ENCODE measurements around the gene RALGAPA2. TPM values are rescaled to one million over a fixed set of nuclear protein-coding genes. Genes with fewer than 3 reads are reported as not detected.

The RALGAPA2 gene
- total RNA-seq, 1 experiment from 2014 or later = 9.8 TPM

DNA sequence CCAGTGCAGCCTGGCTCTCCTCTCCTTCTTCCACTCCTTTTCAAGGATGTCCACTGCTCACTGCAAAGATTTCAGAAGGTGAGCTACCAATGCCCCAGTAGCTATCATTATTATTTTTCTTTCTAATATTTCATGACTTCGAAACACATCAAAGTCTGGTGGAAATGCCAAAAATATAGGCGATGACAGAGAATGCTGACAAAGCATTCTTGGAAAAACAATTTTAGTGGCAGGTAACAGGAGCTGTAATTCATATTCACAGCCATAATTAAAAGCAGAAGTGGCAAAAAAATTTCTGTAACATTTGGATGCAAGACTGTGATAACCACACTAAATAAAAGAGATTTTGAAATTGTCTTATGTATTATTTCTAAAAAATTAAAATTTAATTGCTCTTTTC lies 133.6 kb downstream of the RALGAPA2 start:
- no peak overlapping the region for H3K4me3 ChIP-seq (ENCODE audit: low read length)
- no peaks in the 10 kb centered on the region for H4K20me1 ChIP-seq (ENCODE audit: low read length)
- CTCF ChIA-PET = no interaction called here
- no TSS peak for BruUV-seq (replicated peaks)
- no peaks in the 10 kb centered on the region for H3K4me1 ChIP-seq (ENCODE audit: insufficient read depth, low read length)
- no peak overlapping the region for H2AFZ ChIP-seq (ENCODE audit: low read length)
- TF ChIP-seq EZH2 (IDR thresholded peaks at IDR 0.05; ENCODE audit: low read length, unreplicated experiment) = no peak
- TF ChIP-seq, protein P1, sequence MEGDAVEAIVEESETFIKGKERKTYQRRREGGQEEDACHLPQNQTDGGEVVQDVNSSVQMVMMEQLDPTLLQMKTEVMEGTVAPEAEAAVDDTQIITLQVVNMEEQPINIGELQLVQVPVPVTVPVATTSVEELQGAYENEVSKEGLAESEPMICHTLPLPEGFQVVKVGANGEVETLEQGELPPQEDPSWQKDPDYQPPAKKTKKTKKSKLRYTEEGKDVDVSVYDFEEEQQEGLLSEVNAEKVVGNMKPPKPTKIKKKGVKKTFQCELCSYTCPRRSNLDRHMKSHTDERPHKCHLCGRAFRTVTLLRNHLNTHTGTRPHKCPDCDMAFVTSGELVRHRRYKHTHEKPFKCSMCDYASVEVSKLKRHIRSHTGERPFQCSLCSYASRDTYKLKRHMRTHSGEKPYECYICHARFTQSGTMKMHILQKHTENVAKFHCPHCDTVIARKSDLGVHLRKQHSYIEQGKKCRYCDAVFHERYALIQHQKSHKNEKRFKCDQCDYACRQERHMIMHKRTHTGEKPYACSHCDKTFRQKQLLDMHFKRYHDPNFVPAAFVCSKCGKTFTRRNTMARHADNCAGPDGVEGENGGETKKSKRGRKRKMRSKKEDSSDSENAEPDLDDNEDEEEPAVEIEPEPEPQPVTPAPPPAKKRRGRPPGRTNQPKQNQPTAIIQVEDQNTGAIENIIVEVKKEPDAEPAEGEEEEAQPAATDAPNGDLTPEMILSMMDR (conservative IDR thresholded peaks at IDR 0.05; ENCODE audit: low read depth, low read length) = no peak
- TF ChIP-seq EZH2phosphoT487 (IDR thresholded peaks at IDR 0.05; ENCODE audit: borderline replicate concordance, low read length) = no peak
- no peaks in the 10 kb centered on the region for H3K79me2 ChIP-seq (ENCODE audit: low read length)
- POLR2A ChIA-PET (ENCODE audit: unreplicated experiment) = no interaction called here
- intact Hi-C loops (cut with micrococcal nuclease) = no loop called here
- no peak for ATAC-seq
- H3K9ac ChIP-seq (ENCODE audit: low read length) = no peak overlapping the region
- no peaks in the 10 kb centered on the region for H3K27me3 ChIP-seq (ENCODE audit: low read length)
- H3F3A ChIP-seq (ENCODE audit: low read length, unreplicated experiment) = no peaks in the 10 kb centered on the region
- peaks cover 2% of the 10 kb centered on the region; the same call in 1 of the 2 replicates for H3K36me3 ChIP-seq (ENCODE audit: low read depth, low read length)
- H3K9me3 ChIP-seq (ENCODE audit: low read length) = no peaks in the 10 kb centered on the region
- no peak for DNase-seq
- H3K9me2 ChIP-seq (replicated peaks; ENCODE audit: low read length) = no peaks in the 10 kb centered on the region
- no peak overlapping the region for H3K4me2 ChIP-seq (ENCODE audit: low read length)
- H3K27ac ChIP-seq (ENCODE audit: low read length) = no peak overlapping the region

DNA sequence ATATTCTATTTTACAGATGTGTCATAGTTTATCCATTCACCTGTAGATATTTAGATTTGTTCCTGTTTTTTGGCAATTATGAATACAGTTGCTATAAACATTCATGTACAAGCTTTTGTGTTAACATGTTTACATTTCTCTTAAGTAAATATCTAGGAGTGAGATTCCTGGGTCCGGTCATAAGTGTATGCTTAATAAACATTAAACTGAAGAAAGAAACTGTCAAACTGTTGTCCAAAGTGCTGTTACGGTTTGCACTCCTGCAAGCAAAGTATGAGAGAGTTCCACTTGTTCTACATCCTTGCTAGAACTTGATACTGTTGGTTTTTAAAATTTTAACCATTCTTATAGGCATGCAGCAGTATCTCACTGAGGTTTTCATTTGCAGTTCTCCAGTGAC lies 138.6 kb downstream of the RALGAPA2 start:
- no peak overlapping the region for H3K4me2 ChIP-seq (ENCODE audit: low read length)
- BruUV-seq (replicated peaks) = no TSS peak
- intact Hi-C loops (cut with micrococcal nuclease) = no loop called here
- no peaks in the 10 kb centered on the region for H3K79me2 ChIP-seq (ENCODE audit: low read length)
- TF ChIP-seq, protein P1 (conservative IDR thresholded peaks at IDR 0.05; ENCODE audit: low read depth, low read length) = no peak
- TF ChIP-seq EZH2phosphoT487 (IDR thresholded peaks at IDR 0.05; ENCODE audit: borderline replicate concordance, low read length) = no peak
- no peak for TF ChIP-seq EZH2 (IDR thresholded peaks at IDR 0.05; ENCODE audit: low read length, unreplicated experiment)
- CTCF ChIA-PET = interaction anchor here (0.6 kb wide), 1 partner anchor 514 kb away, joined by 3 read pairs; no protein-coding TSS in a partner anchor
- no peak overlapping the region for H3K27ac ChIP-seq (ENCODE audit: low read length)
- POLR2A ChIA-PET (ENCODE audit: unreplicated experiment) = no interaction called here
- no peak overlapping the region for H3K4me3 ChIP-seq (ENCODE audit: low read length)
- no peak overlapping the region for H3K9ac ChIP-seq (ENCODE audit: low read length)
- H3K27me3 ChIP-seq (ENCODE audit: low read length) = no peaks in the 10 kb centered on the region
- DNase-seq (no peak), ATAC-seq (peak; percentile 38)
- H3K36me3 ChIP-seq (ENCODE audit: low read depth, low read length) = no peaks in the 10 kb centered on the region
- H3K9me2 ChIP-seq (replicated peaks; ENCODE audit: low read length) = no peaks in the 10 kb centered on the region
- no peaks in the 10 kb centered on the region for H4K20me1 ChIP-seq (ENCODE audit: low read length)
- no peak overlapping the region for H2AFZ ChIP-seq (ENCODE audit: low read length)
- no peaks in the 10 kb centered on the region for H3K4me1 ChIP-seq (ENCODE audit: insufficient read depth, low read length)
- no peaks in the 10 kb centered on the region for H3F3A ChIP-seq (ENCODE audit: low read length, unreplicated experiment)
- H3K9me3 ChIP-seq (ENCODE audit: low read length) = no peaks in the 10 kb centered on the region

DNA sequence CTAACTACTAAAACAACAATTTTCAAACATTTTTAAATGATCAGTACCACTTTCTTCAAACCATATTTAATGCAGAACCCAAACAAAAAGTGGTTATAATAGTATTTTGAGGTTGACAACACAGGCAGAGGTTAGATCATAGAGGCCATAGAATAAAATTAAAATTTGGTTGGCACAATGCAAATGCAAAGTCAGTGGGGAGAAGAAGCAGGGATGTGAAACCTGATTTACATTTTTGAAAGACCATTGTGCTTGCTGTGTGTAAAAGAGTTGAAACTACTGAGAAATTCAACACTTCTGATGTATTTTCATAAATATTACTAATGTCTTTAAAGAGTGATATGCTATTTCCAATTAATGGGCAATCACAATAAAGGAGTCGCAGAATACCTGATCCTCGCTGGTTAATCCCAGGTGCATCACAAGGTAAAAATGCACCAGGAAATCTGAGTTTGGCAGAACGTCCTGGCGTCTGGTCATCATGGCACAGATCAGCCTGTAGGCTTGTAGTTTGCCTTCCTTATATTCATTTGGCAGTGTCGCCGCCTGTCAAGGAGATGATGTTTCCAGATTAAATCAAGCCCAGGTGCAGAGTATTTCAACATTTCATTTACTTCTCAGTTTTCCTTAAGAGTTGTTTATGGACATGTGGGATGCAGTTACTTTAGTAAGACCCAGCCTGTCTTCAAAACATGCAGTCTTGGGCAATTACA lies 141.2 kb downstream of the RALGAPA2 start:
- H3K9ac ChIP-seq (ENCODE audit: low read length) = no peak overlapping the region
- no peak overlapping the region for H2AFZ ChIP-seq (ENCODE audit: low read length)
- TF ChIP-seq EZH2 (IDR thresholded peaks at IDR 0.05; ENCODE audit: low read length, unreplicated experiment) = no peak
- TF ChIP-seq, protein P1 (conservative IDR thresholded peaks at IDR 0.05; ENCODE audit: low read depth, low read length) = no peak
- TF ChIP-seq EZH2phosphoT487 (IDR thresholded peaks at IDR 0.05; ENCODE audit: borderline replicate concordance, low read length) = no peak
- no peaks in the 10 kb centered on the region for H3K9me3 ChIP-seq (ENCODE audit: low read length)
- no peak overlapping the region for H3K4me3 ChIP-seq (ENCODE audit: low read length)
- H3K27me3 ChIP-seq (ENCODE audit: low read length) = no peaks in the 10 kb centered on the region
- H3K27ac ChIP-seq (ENCODE audit: low read length) = no peak overlapping the region
- ChIA-PET CTCF (no interaction called here), POLR2A (ENCODE audit: unreplicated experiment) (no interaction called here)
- H3K4me1 ChIP-seq (ENCODE audit: insufficient read depth, low read length) = no peaks in the 10 kb centered on the region
- no peaks in the 10 kb centered on the region for H3K79me2 ChIP-seq (ENCODE audit: low read length)
- H3K36me3 ChIP-seq (ENCODE audit: low read depth, low read length) = no peaks in the 10 kb centered on the region
- no peak for DNase-seq
- H3F3A ChIP-seq (ENCODE audit: low read length, unreplicated experiment) = no peaks in the 10 kb centered on the region
- ATAC-seq = no peak
- H3K4me2 ChIP-seq (ENCODE audit: low read length) = no peak overlapping the region
- BruUV-seq (replicated peaks) = no TSS peak
- no peaks in the 10 kb centered on the region for H3K9me2 ChIP-seq (replicated peaks; ENCODE audit: low read length)
- intact Hi-C loops (cut with micrococcal nuclease) = no loop called here
- no peaks in the 10 kb centered on the region for H4K20me1 ChIP-seq (ENCODE audit: low read length)
